Testis (tissue), 2 donors: ENCODE measurements around the gene GUCA1A.

Experiments
- POLR2A ChIP-seq: fragments of 450-650 bp; IDR thresholded peaks from one replicate; pipeline ENCODE4 v1.6.1; 2017; ENCODE audit warnings: antibody characterized with exemption, mild to moderate bottlenecking, moderate library complexity
- TF ChIP-seq, protein P1 (sequence below), 3 experiments: fragments of 450-650 bp in 2 of 3; fragments of 200-600 bp in 1 of 3; sonication (generic) in 1 of 3; IDR thresholded peaks; one replicate each; pipeline ENCODE4 v1.5.1; 2016 to 2019; ENCODE audit warnings: antibody characterized with exemption in 3 of 3, mild to moderate bottlenecking in 2 of 3, moderate library complexity in 1 of 3

DNA sequence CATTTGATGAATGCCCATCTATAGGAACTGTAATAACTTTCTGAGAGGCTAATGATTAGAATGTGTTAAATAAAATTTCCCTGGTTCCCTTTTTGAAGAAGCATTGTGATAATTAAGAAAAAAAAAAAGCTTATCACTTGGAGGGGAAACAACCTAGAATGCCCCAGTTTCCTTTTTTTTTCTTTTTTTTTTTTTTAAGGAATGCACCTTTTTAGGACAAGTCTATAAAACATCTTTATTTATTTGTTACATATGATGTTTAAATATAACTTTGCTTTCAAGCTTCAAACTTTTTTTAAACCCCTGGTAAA is 51.8 kb downstream of the GUCA1A start:
- TF ChIP-seq, protein P1, sequence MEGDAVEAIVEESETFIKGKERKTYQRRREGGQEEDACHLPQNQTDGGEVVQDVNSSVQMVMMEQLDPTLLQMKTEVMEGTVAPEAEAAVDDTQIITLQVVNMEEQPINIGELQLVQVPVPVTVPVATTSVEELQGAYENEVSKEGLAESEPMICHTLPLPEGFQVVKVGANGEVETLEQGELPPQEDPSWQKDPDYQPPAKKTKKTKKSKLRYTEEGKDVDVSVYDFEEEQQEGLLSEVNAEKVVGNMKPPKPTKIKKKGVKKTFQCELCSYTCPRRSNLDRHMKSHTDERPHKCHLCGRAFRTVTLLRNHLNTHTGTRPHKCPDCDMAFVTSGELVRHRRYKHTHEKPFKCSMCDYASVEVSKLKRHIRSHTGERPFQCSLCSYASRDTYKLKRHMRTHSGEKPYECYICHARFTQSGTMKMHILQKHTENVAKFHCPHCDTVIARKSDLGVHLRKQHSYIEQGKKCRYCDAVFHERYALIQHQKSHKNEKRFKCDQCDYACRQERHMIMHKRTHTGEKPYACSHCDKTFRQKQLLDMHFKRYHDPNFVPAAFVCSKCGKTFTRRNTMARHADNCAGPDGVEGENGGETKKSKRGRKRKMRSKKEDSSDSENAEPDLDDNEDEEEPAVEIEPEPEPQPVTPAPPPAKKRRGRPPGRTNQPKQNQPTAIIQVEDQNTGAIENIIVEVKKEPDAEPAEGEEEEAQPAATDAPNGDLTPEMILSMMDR (IDR thresholded peaks at IDR 0.05) = no peak
- TF ChIP-seq POLR2A = no peak
